Inferior parietal cortex (tissue), 1 donor: ENCODE measurements around the gene AUNIP.

Experiments used
- DNase-seq: peaks from one replicate; pipeline ENCODE4 v3.0.0-alpha.2; 2016; ENCODE audit errors: extremely low spot score

AUNIP gene

GRCh38 chr1:25809283-25809926 is 49.9 kb downstream of the AUNIP start:
- no peak for DNase-seq

DNA sequence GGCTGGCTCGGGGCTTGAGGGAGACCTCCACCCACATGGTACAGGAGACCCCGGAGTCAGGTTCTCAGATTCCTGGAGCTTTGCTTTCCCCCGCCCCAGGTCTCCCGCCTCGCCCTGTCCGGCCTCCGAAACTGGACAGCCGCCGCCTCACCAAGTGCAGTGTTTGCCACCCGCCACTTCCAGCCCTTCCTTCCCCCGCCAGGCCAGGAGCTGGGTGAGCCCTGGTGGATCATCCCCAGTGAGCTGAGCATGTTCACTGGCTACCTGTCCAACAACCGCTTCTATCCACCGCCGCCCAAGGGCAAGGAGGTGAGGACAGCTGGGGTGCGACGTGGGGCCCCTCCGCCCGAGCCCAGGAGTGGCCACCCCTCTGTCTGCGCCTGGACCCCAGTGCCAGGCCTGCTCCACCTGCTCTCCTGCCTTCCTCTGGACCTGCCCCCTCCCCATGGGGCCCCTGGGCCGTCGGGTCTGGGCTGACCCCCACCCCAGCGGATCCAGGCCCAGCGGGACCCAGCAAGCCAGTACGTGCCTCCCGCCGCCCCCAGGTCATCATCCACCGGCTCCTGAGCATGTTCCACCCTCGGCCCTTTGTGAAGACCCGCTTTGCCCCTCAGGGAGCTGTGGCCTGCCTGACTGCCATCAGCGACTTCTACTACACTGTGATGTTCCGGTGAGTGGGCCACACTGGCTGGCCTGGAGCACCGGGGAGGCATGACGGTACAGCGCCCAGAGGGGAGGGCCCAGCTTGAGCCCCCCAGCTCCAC is 50.6 kb downstream of the AUNIP start:
- no peak for DNase-seq

GRCh38 chr1:25807480-25808390 is 51.5 kb downstream of the AUNIP start:
- no peak for DNase-seq

DNA sequence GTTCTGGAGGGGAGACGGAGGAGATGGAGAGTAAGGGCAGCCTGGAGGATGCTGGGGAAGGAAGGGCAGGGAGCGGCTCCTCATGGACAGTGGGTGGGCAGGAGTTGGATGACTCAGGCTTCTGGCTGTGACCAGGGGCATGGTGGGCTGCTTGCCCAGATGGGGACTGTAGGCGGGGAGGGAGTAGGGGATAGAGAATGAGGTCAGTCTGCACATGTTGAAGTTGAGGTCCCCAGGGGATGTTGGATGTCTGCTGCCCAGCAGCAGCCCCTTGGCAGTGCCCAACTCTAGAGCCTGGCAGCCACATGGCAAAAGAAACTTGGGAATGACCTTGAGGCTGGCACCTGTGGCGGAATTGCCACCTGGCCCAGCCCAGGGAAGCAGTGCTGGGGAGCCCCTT is 52.8 kb downstream of the AUNIP start:
- DNase-seq, result no peak

DNA sequence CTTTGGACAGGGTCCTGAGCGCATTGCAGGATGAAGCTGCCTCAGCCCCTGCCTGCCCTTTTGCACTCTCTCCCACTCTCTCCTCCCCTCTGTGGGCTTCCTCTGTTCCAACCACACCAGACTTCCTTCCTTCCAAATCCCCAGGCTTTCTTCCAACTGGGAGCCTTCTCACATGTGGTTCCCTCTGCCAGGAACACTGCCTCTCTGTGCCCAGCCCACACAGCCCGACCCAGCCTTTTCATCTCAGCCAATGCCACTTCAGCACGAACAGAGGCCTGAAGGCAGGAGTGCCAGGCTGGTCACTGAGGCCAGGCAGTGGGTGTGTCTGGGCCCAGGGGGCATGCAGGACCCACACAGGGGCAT is 53.4 kb downstream of the AUNIP start:
- peak; percentile 57 for DNase-seq

- DNase-seq, result no peak
Observed at GRCh38 chr1:25804964-25805862, 54.0 kb downstream of the AUNIP start.

DNA sequence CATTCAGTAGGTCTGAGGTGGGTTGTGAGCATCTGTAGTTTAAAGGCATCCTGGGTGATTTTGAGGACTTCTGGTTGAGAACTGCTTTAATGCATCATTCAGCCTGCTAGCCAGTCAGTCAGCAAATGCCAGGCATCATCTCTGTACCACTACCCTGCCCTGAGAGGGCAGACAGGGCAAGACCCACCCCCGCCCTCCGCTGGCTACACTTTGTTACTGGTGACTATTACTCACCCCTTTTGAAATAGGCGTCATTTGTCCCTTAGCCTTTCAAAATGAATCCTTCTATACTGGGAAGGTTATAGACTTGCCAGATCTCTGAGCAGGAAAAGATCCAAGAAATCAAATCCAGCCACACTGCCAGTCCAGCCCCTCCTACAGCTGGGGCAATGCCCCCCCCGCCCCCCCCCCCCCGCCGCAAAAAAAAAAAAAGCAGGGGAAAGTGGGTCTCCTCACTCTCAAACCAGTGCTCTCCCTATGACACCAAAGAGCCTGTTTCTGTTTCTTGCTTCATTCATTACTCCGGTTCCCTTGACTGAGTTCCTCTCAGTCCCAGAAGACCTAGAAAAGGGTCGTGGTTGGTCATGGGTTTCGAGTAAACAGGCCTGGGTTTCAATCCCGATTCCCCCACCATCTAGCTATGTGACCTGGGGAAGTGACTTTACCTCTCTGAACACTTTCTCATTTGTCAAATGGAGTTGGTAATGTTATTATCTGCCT is 54.9 kb downstream of the AUNIP start:
- DNase-seq, result no peak

DNA sequence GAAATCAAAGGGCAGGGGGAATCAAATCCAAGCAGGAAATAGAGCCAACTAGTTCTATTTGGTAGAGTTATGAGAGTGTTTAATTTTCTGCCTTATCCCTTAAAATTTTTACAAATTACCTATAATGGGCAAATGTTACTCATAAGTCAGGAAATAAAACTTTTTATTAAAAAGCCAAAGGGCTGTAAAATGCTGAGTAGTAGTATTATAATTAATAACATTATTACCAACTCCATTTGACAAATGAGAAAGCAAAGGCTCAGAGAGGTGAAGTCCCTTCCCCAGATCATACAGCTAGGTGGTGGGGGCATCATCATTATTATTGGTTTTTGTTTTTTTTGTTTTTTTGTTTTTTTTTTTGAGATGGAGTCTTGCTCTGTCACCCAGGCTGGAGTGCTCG is 55.9 kb downstream of the AUNIP start:
- DNase-seq, result no peak

DNA sequence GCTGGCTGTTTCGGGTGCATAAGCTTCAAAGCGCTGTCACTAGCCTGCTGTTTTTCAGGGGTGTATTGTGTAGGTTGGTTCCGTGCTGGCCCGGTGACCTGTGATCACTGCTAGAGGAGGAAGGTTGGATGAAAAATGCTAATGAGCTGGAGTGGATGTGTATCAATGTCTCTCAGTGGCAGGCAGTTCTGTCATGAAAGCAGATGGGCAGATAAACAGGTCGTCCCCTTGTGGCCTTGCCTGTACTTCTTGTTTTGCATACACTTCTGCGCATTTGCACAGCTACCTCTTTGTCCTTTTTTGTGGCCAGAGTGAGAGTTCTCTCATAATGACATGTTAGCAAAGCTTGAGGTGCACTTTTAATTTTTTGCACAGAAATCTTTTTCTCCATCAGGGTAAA is 56.3 kb downstream of the AUNIP start:
- DNase-seq, result no peak

GRCh38 chr1:25800703-25801377 is 58.4 kb downstream of the AUNIP start:
- no peak for DNase-seq

DNA sequence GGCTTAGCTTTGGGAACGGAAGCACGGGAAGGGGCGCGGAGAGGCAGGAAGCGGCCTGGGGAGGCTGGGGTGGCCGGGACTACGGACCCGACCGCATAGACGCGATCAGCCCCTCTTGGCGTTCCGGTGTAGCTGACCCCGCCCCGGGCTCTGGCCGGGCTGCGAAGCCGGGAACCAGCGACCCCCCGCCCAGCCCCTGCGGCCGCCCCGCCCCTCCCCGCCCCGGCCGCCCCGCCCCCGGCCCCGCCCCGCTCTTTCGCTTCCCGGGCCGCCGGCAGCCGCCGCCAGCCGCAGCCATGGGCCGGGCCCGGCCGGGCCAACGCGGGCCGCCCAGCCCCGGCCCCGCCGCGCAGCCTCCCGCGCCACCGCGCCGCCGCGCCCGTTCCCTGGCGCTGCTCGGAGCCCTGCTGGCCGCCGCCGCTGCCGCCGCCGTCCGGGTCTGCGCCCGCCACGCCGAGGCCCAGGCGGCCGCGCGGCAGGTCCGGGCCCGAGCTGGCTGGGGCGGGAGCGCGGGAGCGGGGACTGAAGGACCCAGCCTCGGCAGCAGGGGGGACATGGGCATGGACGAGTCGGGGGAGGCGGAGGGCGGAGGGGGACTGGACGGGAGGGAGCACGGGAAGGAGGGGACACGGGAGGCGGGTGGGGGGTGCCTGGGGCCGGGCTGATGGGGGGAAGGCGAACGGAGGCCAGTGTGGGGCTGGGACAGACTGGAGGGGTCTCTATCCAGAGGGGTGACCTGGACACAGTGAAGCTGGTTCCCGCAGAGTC is 59.1 kb downstream of the AUNIP start, which contains the start of gene SELENON:
TSS of gene SELENON (plus strand) at position 259 of the 768 bp plus-strand sequence. CDS start at position 297, 38 bp downstream.
- DNase-seq, result no peak

- no peak for DNase-seq
Observed at GRCh38 chr1:25799352-25799934, 59.8 kb downstream of the AUNIP start.

GRCh38 chr1:25798666-25799351 is 60.4 kb downstream of the AUNIP start:
- no peak for DNase-seq

GRCh38 chr1:25797939-25798338 is 61.3 kb downstream of the AUNIP start:
- DNase-seq, result no peak

GRCh38 chr1:25796811-25797458 is 62.3 kb downstream of the AUNIP start:
- peak; percentile 90 for DNase-seq

DNA sequence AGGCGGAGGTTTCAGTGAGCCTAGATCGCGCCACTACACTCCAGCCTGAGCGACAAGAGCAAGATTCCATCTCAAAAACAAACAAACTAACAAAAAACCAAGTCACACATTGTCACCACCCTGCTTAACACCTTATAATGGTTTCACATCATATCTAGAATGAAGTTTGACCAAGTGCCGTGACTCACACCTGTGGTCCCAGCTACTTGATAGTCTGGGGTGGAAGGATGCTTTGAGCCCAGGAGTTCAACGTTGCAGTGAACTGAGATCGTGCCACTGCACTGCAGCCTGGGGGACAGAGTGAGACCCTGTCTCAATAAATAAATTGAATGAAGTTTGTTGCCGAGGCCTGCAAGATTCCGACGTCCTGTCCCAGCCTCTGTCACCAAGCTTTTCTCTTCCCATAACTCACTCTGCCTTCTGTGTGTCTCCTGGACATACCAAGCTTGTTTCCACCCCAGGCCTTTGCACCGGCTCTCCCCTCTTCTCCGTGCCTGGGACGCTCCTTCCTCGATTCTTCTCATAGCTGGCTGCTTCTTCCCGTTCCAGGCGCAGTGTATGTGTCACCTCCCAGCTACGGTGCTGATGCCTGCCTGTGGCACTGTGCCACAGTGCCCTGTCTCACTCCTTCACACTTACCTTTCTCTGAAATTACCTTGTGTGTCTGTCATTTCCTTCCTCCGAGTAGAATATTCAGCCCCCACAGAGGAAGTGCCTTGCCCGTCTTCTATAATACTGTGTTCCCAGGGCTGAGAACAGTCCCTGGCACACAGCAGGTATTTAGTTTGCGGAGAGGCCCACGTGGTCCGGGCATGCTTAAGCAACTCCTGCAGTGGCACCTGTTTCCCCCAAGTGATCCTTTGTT is 63.1 kb downstream of the AUNIP start:
- no peak for DNase-seq

GRCh38 chr1:25795211-25795610 is 64.0 kb downstream of the AUNIP start:
- DNase-seq, result no peak
